Left lung (tissue), 10 donors: ENCODE measurements around the gene SCUBE1. TPM values are rescaled to one million over a fixed set of nuclear protein-coding genes. Genes with fewer than 3 reads are reported as not detected.

Source experiments
- ATAC-seq: fragments of 200-7000 bp; cut with Tn5 transposase; one replicate; pipeline ENCODE4 v1.9.1; 2020; ENCODE audit warnings: moderate library complexity
- DNase-seq, 4 donors: peaks; one replicate each; pipeline ENCODE4 v3.0.0-alpha.2; 2013 to 2020
- H3K27ac ChIP-seq, 2 donors: fragments of 200-600 bp; sonication (generic) in 1 of 2; one replicate each; pipeline versions ENCODE4 v1.5.0 to v1.8.0; 2020 to 2021
- H3K27me3 ChIP-seq, 2 donors: fragments of 200-600 bp; sonication (generic) in 1 of 2; one replicate each; pipeline versions ENCODE4 v1.5.0 to v1.8.0; 2020 to 2021
- H3K36me3 ChIP-seq, 2 donors: fragments of 200-600 bp; sonication (generic) in 1 of 2; one replicate each; pipeline versions ENCODE4 v1.5.0 to v1.8.0; 2020 to 2021
- H3K4me1 ChIP-seq, 2 donors: fragments of 200-600 bp; one replicate each; pipeline ENCODE4 v1.8.0; 2021
- H3K4me3 ChIP-seq, 2 donors: fragments of 200-600 bp; sonication (generic) in 1 of 2; one replicate each; pipeline versions ENCODE4 v1.5.0 to v1.8.0; 2020 to 2021; ENCODE audit warnings: mild to moderate bottlenecking in 1 of 2
- H3K9me3 ChIP-seq, 2 donors: fragments of 200-600 bp; sonication (generic) in 1 of 2; one replicate each; pipeline versions ENCODE4 v1.5.0 to v1.8.0; 2020 to 2021
- CTCF ChIP-seq, 2 donors: fragments of 200-600 bp; sonication (generic) in 1 of 2; IDR thresholded peaks; one replicate each; pipeline versions ENCODE4 v1.5.0 to v1.8.0; 2021; ENCODE audit warnings: antibody characterized with exemption in 2 of 2
- intact Hi-C, 2 donors: fragments of 100-400 bp; cut with DNase I; formaldehyde crosslinking; loops; one replicate each; pipeline versions ENCODE4 v1.11.2 to v1.14.2; 2022
- polyA plus RNA-seq, 6 donors: library from polyadenylated mRNA; unstranded; fragments of 120-200 nt; gene quantifications; one replicate each; pipeline ENCODE4 v1.2.1, GENCODE V29; 2013; ENCODE audit not compliant: insufficient read length in 6 of 6
- total RNA-seq, 2 donors: library from RNA; stranded (reverse); fragmentation: NEBNext Ultra II Directional; extraction: Animal tissue kit (Norgen Biotek cat#: 25700); gene quantifications; one replicate each; pipeline ENCODE4 v1.2.1, GENCODE V29; 2021
- donor health status: DM: no; HTN: yes; CAD: no.
- donor health status: DM: no; HTN: no; CAD: no.

Gene SCUBE1
- total and polyA plus RNA-seq, 8 donors = 1.1 to 5.0 (median 2.0) TPM

DNA sequence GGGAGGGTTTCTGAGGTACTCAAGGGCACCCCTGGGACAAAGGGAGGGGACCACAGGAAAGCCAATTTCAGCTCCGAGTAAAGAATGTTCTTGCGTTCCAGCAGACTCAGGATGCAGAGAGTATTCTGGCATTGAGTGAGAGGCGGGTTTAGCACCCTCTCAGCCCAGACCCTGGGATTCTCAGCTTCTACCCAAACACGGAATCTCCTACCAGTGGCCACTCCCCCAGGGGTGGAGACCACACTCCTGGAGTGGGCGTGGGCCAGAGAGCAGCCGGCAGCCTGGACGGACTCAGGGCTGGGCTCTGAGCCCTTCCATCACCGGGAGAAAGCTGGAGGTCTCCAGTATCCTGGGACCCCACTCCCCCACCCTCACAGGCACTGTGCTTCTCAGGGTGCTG is 130.1 kb downstream of the SCUBE1 start:
- Histone ChIP-seq H3K9me3 (no peaks in the 10 kb centered on the region), H3K4me1 (no peaks in the 10 kb centered on the region), H3K27ac (no peak overlapping the region), H3K27me3 (no peaks in the 10 kb centered on the region), H3K36me3 (no peaks in the 10 kb centered on the region), H3K4me3 (no peak overlapping the region)
- peak; percentile 45 for ATAC-seq
- TF ChIP-seq CTCF (IDR thresholded peaks at IDR 0.05) = no peak
- DNase-seq = peak in 2 of 4 donors; percentile 42 to 55
- intact Hi-C loops = no loop called here

- H3K27ac ChIP-seq = no peak overlapping the region
- no peaks in the 10 kb centered on the region for H3K9me3 ChIP-seq
- H3K36me3 ChIP-seq = no peaks in the 10 kb centered on the region
- ATAC-seq (no peak), DNase-seq (peak in 1 of 4 donors; percentile 68)
- intact Hi-C loops = no loop called here
- H3K4me1 ChIP-seq = no peaks in the 10 kb centered on the region
- H3K27me3 ChIP-seq = no peaks in the 10 kb centered on the region
- no peak overlapping the region for H3K4me3 ChIP-seq
- TF ChIP-seq CTCF (IDR thresholded peaks at IDR 0.05) = no peak
Measured at GRCh38 chr22:43212434-43212952, 130.7 kb downstream of the SCUBE1 start.

- H3K4me3 ChIP-seq = no peak overlapping the region
- H3K4me1 ChIP-seq = no peaks in the 10 kb centered on the region
- DNase-seq (no peak), ATAC-seq (no peak)
- no peaks in the 10 kb centered on the region for H3K9me3 ChIP-seq
- TF ChIP-seq CTCF (IDR thresholded peaks at IDR 0.05) = no peak
- H3K27ac ChIP-seq = no peak overlapping the region
- intact Hi-C loops = no loop called here
- H3K27me3 ChIP-seq = no peaks in the 10 kb centered on the region
- H3K36me3 ChIP-seq = no peaks in the 10 kb centered on the region
Measured at GRCh38 chr22:43211941-43212433, 131.2 kb downstream of the SCUBE1 start.

- no peak for ATAC-seq
- no peak for TF ChIP-seq CTCF (IDR thresholded peaks at IDR 0.05)
- intact Hi-C loops = no loop called here
Measured at GRCh38 chr22:43210631-43211515, 132.3 kb downstream of the SCUBE1 start.

DNA sequence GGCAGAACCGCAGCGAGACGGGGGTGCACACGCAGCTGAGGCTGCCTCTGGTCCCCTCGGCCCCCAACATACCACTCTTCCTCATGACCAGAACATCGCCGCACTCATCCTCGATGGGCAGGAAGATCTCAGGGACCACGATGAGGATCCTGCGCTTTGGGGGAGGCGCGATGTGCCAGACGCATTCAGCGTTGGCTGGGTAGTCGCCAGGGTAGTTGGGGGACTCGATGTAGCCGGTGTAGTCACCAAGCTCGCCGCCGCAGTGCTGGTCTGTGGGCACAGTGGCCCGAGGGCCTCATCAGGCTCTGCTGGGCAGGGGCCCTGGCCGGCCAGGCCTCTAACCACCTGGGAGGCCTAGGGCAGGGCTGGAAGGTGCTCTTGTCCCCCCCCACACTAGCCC is 133.2 kb downstream of the SCUBE1 start:
- Histone ChIP-seq H3K27ac (no peak overlapping the region), H3K4me1 (no peaks in the 10 kb centered on the region), H3K4me3 (no peak overlapping the region), H3K36me3 (no peaks in the 10 kb centered on the region), H3K27me3 (no peaks in the 10 kb centered on the region), H3K9me3 (no peaks in the 10 kb centered on the region)
- TF ChIP-seq CTCF (IDR thresholded peaks at IDR 0.05) = no peak
- intact Hi-C loops = no loop called here
- ATAC-seq = no peak
- DNase-seq = peak in 1 of 4 donors; percentile 65

More at GRCh38 chr22:43210631-43211515, 132.3 kb downstream of the SCUBE1 start:
- no peaks in the 10 kb centered on the region for H3K36me3 ChIP-seq
- no peak overlapping the region for H3K4me3 ChIP-seq
- H3K4me1 ChIP-seq = no peaks in the 10 kb centered on the region
- peak in 1 of 4 donors; percentile 70 for DNase-seq
- no peaks in the 10 kb centered on the region for H3K9me3 ChIP-seq
- no peak overlapping the region for H3K27ac ChIP-seq
- no peaks in the 10 kb centered on the region for H3K27me3 ChIP-seq
